Measurements from ENCODE around the gene TFPI. TPM values are rescaled to one million over a fixed set of nuclear protein-coding genes. Genes with fewer than 3 reads are reported as not detected.

Gene TFPI
- total RNA-seq, 1 donor from 2014 or later = 0.50 TPM

- H3K4me3 Mint-ChIP-seq (ENCODE audit: low read depth) = no peak overlapping the region
- intact Hi-C loops (cut with micrococcal nuclease) = no loop called here
Measured at GRCh38 chr2:187482796-187483195, 71.4 kb downstream of the TFPI start.

GRCh38 chr2:187481543-187481942 is 72.7 kb downstream of the TFPI start:
- Mint-ChIP-seq H3K27ac (no peak overlapping the region), H3K4me1 (ENCODE audit: low read depth) (peaks cover 3% of the 10 kb centered on the region), H3K9me3 (no peaks in the 10 kb centered on the region), H3K27me3 (ENCODE audit: low read depth) (no peaks in the 10 kb centered on the region), H3K4me3 (ENCODE audit: low read depth) (no peak overlapping the region), H3K36me3 (ENCODE audit: low read depth) (no peaks in the 10 kb centered on the region)
- no peak for DNase-seq (ENCODE audit: low spot score)
- intact Hi-C loops (cut with micrococcal nuclease) = no loop called here

More at GRCh38 chr2:187482796-187483195, 71.4 kb downstream of the TFPI start:
- Mint-ChIP-seq H3K36me3 (ENCODE audit: low read depth) (no peaks in the 10 kb centered on the region), H3K4me1 (ENCODE audit: low read depth) (peaks cover 3% of the 10 kb centered on the region), H3K9me3 (no peaks in the 10 kb centered on the region), H3K27ac (no peak overlapping the region), H3K27me3 (ENCODE audit: low read depth) (no peaks in the 10 kb centered on the region)
- no peak for DNase-seq (ENCODE audit: low spot score)

- Mint-ChIP-seq H3K27me3 (ENCODE audit: low read depth) (no peaks in the 10 kb centered on the region), H3K4me1 (ENCODE audit: low read depth) (peaks cover 4% of the 10 kb centered on the region), H3K27ac (no peak overlapping the region), H3K36me3 (ENCODE audit: low read depth) (no peaks in the 10 kb centered on the region), H3K4me3 (ENCODE audit: low read depth) (no peak overlapping the region), H3K9me3 (no peaks in the 10 kb centered on the region)
- no peak for DNase-seq (ENCODE audit: low spot score)
- intact Hi-C loops (cut with micrococcal nuclease) = no loop called here
Measured at GRCh38 chr2:187478719-187479118, 75.5 kb downstream of the TFPI start.

- intact Hi-C loops (cut with micrococcal nuclease) = no loop called here
- DNase-seq (ENCODE audit: low spot score) = no peak
- no peaks in the 10 kb centered on the region for H3K36me3 Mint-ChIP-seq (ENCODE audit: low read depth)
- H3K4me3 Mint-ChIP-seq (ENCODE audit: low read depth) = no peak overlapping the region
- no peaks in the 10 kb centered on the region for H3K9me3 Mint-ChIP-seq
- H3K27ac Mint-ChIP-seq = no peak overlapping the region
- no peaks in the 10 kb centered on the region for H3K27me3 Mint-ChIP-seq (ENCODE audit: low read depth)
- peaks cover 4% of the 10 kb centered on the region for H3K4me1 Mint-ChIP-seq (ENCODE audit: low read depth)
Measured at GRCh38 chr2:187477051-187477450, 77.2 kb downstream of the TFPI start.

GRCh38 chr2:187475499-187476248 is 78.6 kb downstream of the TFPI start:
- Mint-ChIP-seq H3K36me3 (ENCODE audit: low read depth) (no peaks in the 10 kb centered on the region), H3K27ac (no peak overlapping the region), H3K4me1 (ENCODE audit: low read depth) (peaks cover 4% of the 10 kb centered on the region), H3K27me3 (ENCODE audit: low read depth) (no peaks in the 10 kb centered on the region), H3K4me3 (ENCODE audit: low read depth) (no peak overlapping the region), H3K9me3 (no peaks in the 10 kb centered on the region)
- intact Hi-C loops (cut with micrococcal nuclease) = loop anchor here (1.0 kb wide), 1 partner anchor 111 kb away; no protein-coding TSS in a partner anchor
- no peak for DNase-seq (ENCODE audit: low spot score)

GRCh38 chr2:187470698-187471097 is 83.5 kb downstream of the TFPI start:
- H3K9me3 Mint-ChIP-seq = no peaks in the 10 kb centered on the region
- H3K36me3 Mint-ChIP-seq (ENCODE audit: low read depth) = no peaks in the 10 kb centered on the region
- H3K27ac Mint-ChIP-seq = no peak overlapping the region
- H3K4me1 Mint-ChIP-seq (ENCODE audit: low read depth) = peaks cover 4% of the 10 kb centered on the region
- no peak for DNase-seq (ENCODE audit: low spot score)
- H3K4me3 Mint-ChIP-seq (ENCODE audit: low read depth) = no peak overlapping the region
- H3K27me3 Mint-ChIP-seq (ENCODE audit: low read depth) = no peaks in the 10 kb centered on the region
- intact Hi-C loops (cut with micrococcal nuclease) = no loop called here

GRCh38 chr2:187469538-187469937 is 84.7 kb downstream of the TFPI start:
- intact Hi-C loops (cut with micrococcal nuclease) = no loop called here
- no peak for DNase-seq (ENCODE audit: low spot score)

GRCh38 chr2:187468262-187468661 is 86.0 kb downstream of the TFPI start:
- intact Hi-C loops (cut with micrococcal nuclease) = no loop called here
- H3K27me3 Mint-ChIP-seq (ENCODE audit: low read depth) = no peaks in the 10 kb centered on the region

More at GRCh38 chr2:187469538-187469937, 84.7 kb downstream of the TFPI start:
- H3K27ac Mint-ChIP-seq = no peak overlapping the region
- H3K27me3 Mint-ChIP-seq (ENCODE audit: low read depth) = no peaks in the 10 kb centered on the region
- H3K9me3 Mint-ChIP-seq = no peaks in the 10 kb centered on the region
- no peaks in the 10 kb centered on the region for H3K36me3 Mint-ChIP-seq (ENCODE audit: low read depth)
- H3K4me3 Mint-ChIP-seq (ENCODE audit: low read depth) = no peak overlapping the region
- peaks cover 4% of the 10 kb centered on the region for H3K4me1 Mint-ChIP-seq (ENCODE audit: low read depth)

GRCh38 chr2:187466129-187466792 is 88.0 kb downstream of the TFPI start:
- Mint-ChIP-seq H3K4me1 (ENCODE audit: low read depth) (peaks cover 4% of the 10 kb centered on the region), H3K27me3 (ENCODE audit: low read depth) (no peaks in the 10 kb centered on the region), H3K9me3 (no peaks in the 10 kb centered on the region), H3K27ac (no peak overlapping the region), H3K4me3 (ENCODE audit: low read depth) (no peak overlapping the region), H3K36me3 (ENCODE audit: low read depth) (no peaks in the 10 kb centered on the region)
- no peak for DNase-seq (ENCODE audit: low spot score)
- intact Hi-C loops (cut with micrococcal nuclease) = no loop called here

More at GRCh38 chr2:187468262-187468661, 86.0 kb downstream of the TFPI start:
- DNase-seq (ENCODE audit: low spot score) = no peak
- H3K4me1 Mint-ChIP-seq (ENCODE audit: low read depth) = peaks cover 4% of the 10 kb centered on the region
- H3K27ac Mint-ChIP-seq = no peak overlapping the region
- H3K4me3 Mint-ChIP-seq (ENCODE audit: low read depth) = no peak overlapping the region
- H3K36me3 Mint-ChIP-seq (ENCODE audit: low read depth) = no peaks in the 10 kb centered on the region
- H3K9me3 Mint-ChIP-seq = no peaks in the 10 kb centered on the region

GRCh38 chr2:187462839-187463238 is 91.4 kb downstream of the TFPI start:
- H3K36me3 Mint-ChIP-seq (ENCODE audit: low read depth) = no peaks in the 10 kb centered on the region
- DNase-seq (ENCODE audit: low spot score) = no peak
- no peaks in the 10 kb centered on the region for H3K9me3 Mint-ChIP-seq
- H3K27me3 Mint-ChIP-seq (ENCODE audit: low read depth) = no peaks in the 10 kb centered on the region
- H3K4me1 Mint-ChIP-seq (ENCODE audit: low read depth) = no peaks in the 10 kb centered on the region
- intact Hi-C loops (cut with micrococcal nuclease) = no loop called here
- no peak overlapping the region for H3K4me3 Mint-ChIP-seq (ENCODE audit: low read depth)
- H3K27ac Mint-ChIP-seq = no peak overlapping the region

- intact Hi-C loops (cut with micrococcal nuclease) = no loop called here
- H3K36me3 Mint-ChIP-seq (ENCODE audit: low read depth) = no peaks in the 10 kb centered on the region
- H3K27ac Mint-ChIP-seq = no peak overlapping the region
Measured at GRCh38 chr2:187461294-187462261, 92.7 kb downstream of the TFPI start.

GRCh38 chr2:187459256-187459655 is 95.0 kb downstream of the TFPI start:
- DNase-seq (ENCODE audit: low spot score) = no peak
- no peaks in the 10 kb centered on the region for H3K4me1 Mint-ChIP-seq (ENCODE audit: low read depth)
- intact Hi-C loops (cut with micrococcal nuclease) = loop anchor here (10.0 kb wide), 1 partner anchor 284 kb away; no protein-coding TSS in a partner anchor
- H3K36me3 Mint-ChIP-seq (ENCODE audit: low read depth) = no peaks in the 10 kb centered on the region
- H3K27ac Mint-ChIP-seq = no peak overlapping the region
- no peak overlapping the region for H3K4me3 Mint-ChIP-seq (ENCODE audit: low read depth)
- no peaks in the 10 kb centered on the region for H3K27me3 Mint-ChIP-seq (ENCODE audit: low read depth)
- H3K9me3 Mint-ChIP-seq = no peaks in the 10 kb centered on the region

More at GRCh38 chr2:187461294-187462261, 92.7 kb downstream of the TFPI start:
- DNase-seq (ENCODE audit: low spot score) = no peak
- H3K4me3 Mint-ChIP-seq (ENCODE audit: low read depth) = no peak overlapping the region
- H3K9me3 Mint-ChIP-seq = no peaks in the 10 kb centered on the region
- no peaks in the 10 kb centered on the region for H3K4me1 Mint-ChIP-seq (ENCODE audit: low read depth)
- H3K27me3 Mint-ChIP-seq (ENCODE audit: low read depth) = no peaks in the 10 kb centered on the region

Measured in activated T-helper 2 cell treated with anti-CD3 and anti-CD28 coated beads, Interferon-gamma antibody, Interleukin-2, Interleukin-4, amounts not matched to agents 10 μg/mL and 5 μg/mL and 100 μg/mL, durations not matched to agents 14 hours and 24 hours and 36 hours (primary cell).